BE2C (cell line): ENCODE data around the gene RIN3.

Experiments
- DNase-seq: peaks from one replicate; pipeline ENCODE4 v3.0.0-alpha.2; 2020
- H3K27me3 ChIP-seq: fragments of 250-450 bp; sonication (Bioruptor Pico); 2 replicates; pipeline ENCODE4 v1.5.1; 2020; ENCODE audit warnings: mild to moderate bottlenecking
- H3K36me3 ChIP-seq: fragments of 250-450 bp; sonication (Bioruptor Pico); 2 replicates; pipeline ENCODE4 v1.5.1; 2020; ENCODE audit warnings: mild to moderate bottlenecking
- H3K4me1 ChIP-seq: fragments of 250-450 bp; sonication (Bioruptor Pico); 2 replicates; pipeline ENCODE4 v1.5.1; 2020
- H3K4me3 ChIP-seq: 2 replicates; pipeline ENCODE4 v1.5.1; 2011; ENCODE audit warnings: low read depth, low read length
- H3K9me3 ChIP-seq: fragments of 250-450 bp; sonication (Bioruptor Pico); 2 replicates; pipeline ENCODE4 v1.5.1; 2020
- TF ChIP-seq, protein P1 (sequence below): IDR thresholded peaks from 2 replicates; pipeline ENCODE4 v1.5.1; 2012; ENCODE audit warnings: mild to moderate bottlenecking, low read depth, low read length

RIN3 gene

DNA sequence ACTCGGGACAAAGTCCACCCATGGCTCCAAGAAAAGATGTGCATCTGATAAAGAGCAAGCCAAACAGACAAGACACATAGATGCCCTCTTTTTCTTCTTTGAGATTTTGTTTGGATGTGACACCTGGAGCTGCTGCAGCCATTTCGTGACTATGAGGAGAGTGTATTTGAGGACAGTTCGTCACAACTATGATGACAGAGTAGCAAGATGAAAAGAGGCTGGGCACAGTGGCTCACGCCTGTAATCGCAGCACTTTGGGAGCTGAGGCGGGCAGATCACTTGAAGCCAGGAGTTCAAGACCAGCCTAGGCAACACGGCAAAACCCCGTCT, 213.3 kb downstream of the RIN3 start:
- TF ChIP-seq, protein P1, sequence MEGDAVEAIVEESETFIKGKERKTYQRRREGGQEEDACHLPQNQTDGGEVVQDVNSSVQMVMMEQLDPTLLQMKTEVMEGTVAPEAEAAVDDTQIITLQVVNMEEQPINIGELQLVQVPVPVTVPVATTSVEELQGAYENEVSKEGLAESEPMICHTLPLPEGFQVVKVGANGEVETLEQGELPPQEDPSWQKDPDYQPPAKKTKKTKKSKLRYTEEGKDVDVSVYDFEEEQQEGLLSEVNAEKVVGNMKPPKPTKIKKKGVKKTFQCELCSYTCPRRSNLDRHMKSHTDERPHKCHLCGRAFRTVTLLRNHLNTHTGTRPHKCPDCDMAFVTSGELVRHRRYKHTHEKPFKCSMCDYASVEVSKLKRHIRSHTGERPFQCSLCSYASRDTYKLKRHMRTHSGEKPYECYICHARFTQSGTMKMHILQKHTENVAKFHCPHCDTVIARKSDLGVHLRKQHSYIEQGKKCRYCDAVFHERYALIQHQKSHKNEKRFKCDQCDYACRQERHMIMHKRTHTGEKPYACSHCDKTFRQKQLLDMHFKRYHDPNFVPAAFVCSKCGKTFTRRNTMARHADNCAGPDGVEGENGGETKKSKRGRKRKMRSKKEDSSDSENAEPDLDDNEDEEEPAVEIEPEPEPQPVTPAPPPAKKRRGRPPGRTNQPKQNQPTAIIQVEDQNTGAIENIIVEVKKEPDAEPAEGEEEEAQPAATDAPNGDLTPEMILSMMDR = no peak
- Histone ChIP-seq H3K36me3 (peaks cover 10% of the 10 kb centered on the region), H3K4me3 (no peak overlapping the region), H3K27me3 (no peaks in the 10 kb centered on the region), H3K9me3 (no peaks in the 10 kb centered on the region), H3K4me1 (no peaks in the 10 kb centered on the region)
- DNase-seq = no peak

DNA sequence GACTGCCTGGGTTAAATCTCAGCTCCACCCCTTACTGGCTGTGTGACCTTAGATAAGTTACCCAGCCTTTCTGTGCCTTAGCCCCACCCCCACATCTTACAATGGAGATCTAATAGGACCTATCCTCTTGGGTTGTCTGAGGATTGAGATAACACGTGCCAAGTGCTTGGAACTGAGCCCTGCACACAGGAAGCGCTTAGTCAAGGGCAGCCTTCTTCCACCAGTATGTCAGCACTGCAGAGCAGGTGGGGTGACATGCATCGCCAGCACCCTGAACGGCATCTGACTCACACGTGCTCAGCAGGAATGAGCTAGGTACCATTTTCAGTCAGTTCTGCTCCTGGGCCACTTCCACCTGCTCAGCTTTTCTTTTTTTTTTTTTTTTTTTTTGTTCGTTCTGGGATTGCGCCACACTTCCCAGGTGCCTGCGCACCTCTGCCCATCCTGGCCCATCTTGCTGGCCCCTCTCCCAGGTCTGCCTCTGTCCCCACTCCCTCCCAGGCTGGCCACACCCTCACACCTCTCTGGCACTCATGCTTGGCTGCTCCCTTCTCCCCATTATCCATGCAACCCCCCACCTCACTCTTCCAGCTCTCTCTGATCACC, 215.3 kb downstream of the RIN3 start:
- peaks cover 19% of the 10 kb centered on the region for H3K36me3 ChIP-seq
- DNase-seq = no peak
- no peaks in the 10 kb centered on the region for H3K9me3 ChIP-seq
- no peaks in the 10 kb centered on the region for H3K27me3 ChIP-seq
- H3K4me3 ChIP-seq = no peak overlapping the region
- H3K4me1 ChIP-seq = no peaks in the 10 kb centered on the region
- TF ChIP-seq, protein P1 = no peak

DNA sequence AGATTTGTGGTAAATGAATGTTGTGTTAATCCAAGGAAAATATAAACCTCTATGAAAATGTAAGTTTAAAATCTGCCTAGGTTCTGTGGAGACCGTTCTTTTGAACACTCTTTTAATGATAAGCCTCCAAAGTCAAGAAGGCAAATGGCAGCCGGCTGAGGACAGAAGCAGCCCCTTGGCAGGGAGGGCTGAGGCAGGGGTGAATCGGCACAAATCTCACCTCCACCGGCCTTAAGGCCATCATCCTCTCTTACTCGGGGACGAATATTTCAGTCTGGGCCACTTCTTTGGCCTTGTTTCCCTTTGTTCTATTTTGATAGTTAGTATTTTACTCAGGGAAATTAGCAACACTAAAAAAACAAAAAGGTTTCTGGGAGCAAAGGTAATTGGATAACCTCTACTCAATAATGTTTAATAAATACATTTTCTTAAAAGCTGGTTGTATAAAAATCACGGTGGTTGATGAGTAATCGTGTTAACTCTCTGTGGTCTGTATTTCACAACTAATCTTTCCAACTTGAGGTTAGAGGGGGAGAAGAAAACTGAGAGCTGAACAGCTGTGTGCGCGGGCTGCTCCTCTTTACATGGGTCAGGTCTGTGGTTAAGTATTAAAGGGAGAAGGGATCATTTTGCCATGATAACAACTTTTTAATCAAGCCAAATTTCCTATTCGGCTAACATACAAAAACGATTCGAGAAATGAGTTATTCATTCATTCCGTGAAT, 216.2 kb downstream of the RIN3 start:
- TF ChIP-seq, protein P1 = no peak
- H3K9me3 ChIP-seq = no peaks in the 10 kb centered on the region
- H3K27me3 ChIP-seq = no peaks in the 10 kb centered on the region
- peaks cover 19% of the 10 kb centered on the region for H3K36me3 ChIP-seq
- H3K4me1 ChIP-seq = no peaks in the 10 kb centered on the region
- DNase-seq = no peak
- no peak overlapping the region for H3K4me3 ChIP-seq

DNA sequence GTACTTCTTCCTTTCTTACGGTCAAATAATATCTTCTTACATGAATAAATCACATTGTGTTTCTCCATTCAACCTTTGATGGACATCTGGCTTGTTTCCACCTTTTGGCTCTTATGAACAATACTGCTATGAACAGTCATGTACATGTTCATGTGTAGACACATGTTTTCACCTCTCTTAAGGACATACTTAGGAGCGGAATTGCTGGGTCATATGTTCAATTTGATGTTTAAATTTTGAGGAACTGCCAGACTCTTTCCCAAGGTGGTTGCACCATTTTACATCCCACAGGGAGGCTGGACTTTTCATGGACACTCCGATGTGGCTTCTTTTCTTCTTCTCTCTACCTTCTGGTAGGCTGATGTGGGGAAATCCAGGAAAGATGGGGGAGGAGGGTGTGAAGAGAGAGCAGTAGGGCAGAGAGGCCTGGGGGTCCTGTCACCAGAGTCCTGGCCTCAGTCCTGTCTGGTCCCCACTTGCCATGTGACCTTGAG, 218.1 kb downstream of the RIN3 start:
- no peaks in the 10 kb centered on the region for H3K4me1 ChIP-seq
- peaks cover 19% of the 10 kb centered on the region for H3K36me3 ChIP-seq
- TF ChIP-seq, protein P1 = no peak
- no peak overlapping the region for H3K4me3 ChIP-seq
- H3K27me3 ChIP-seq = no peaks in the 10 kb centered on the region
- H3K9me3 ChIP-seq = no peaks in the 10 kb centered on the region
- no peak for DNase-seq

DNA sequence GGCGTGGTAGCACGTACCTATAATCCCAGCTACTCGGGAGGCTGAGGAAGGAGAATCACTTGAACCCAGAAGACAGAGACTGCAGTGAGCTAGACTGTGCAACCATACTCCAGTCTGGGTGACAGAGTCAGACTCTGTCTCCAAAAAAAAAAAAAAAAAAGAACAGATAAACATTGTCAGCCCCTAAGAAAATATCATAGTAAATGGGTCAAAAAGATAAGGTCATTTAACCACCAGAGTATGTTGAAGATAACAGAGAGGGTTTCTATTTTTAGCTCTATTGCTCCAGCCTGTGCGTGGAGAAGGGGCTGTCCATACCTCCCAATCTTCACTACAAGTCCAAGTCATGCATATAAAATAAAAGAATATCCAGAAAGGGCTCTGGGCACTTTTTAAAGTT, 219.4 kb downstream of the RIN3 start:
- no peaks in the 10 kb centered on the region for H3K9me3 ChIP-seq
- TF ChIP-seq, protein P1 = no peak
- no peak overlapping the region for H3K4me3 ChIP-seq
- no peaks in the 10 kb centered on the region for H3K27me3 ChIP-seq
- no peaks in the 10 kb centered on the region for H3K4me1 ChIP-seq
- H3K36me3 ChIP-seq = peaks cover 19% of the 10 kb centered on the region
- DNase-seq = no peak

DNA sequence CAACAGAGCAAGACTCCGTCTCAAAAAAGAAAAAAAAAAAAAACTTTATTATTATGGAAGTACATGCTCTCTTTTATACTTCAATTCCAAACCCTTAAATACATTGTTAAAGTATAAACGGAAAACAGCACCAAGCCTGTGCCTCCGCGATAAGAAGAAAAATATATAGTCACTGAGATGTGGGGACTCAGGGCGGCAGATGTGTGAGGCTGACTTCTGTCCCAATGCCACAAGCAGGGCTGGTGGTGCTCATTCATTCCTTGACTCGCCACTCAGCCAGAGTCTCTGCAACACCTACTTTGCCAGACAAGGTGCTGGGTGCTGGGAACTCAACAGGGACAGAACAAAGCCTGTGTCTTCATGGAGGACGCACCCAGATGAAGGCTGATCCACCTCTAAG, 221.0 kb downstream of the RIN3 start:
- Histone ChIP-seq H3K9me3 (no peaks in the 10 kb centered on the region), H3K4me3 (no peak overlapping the region), H3K27me3 (no peaks in the 10 kb centered on the region), H3K4me1 (no peaks in the 10 kb centered on the region), H3K36me3 (peaks cover 19% of the 10 kb centered on the region)
- TF ChIP-seq, protein P1 = no peak
- no peak for DNase-seq
